H1 (cell line): Measurements from ENCODE around the gene TMEM151A. TPM values are rescaled to one million over a fixed set of nuclear protein-coding genes. Genes with fewer than 3 reads are reported as not detected.

ENCODE experiments used
- CTCF ChIA-PET: fragments of 300-600 bp; sonication (Branson Sonifier 250); formaldehyde crosslinking; loops from one replicate; lab custom pipeline; 2021; ENCODE audit not compliant: partially characterized antibody; lab: Charles Lee
- POLR2A ChIA-PET: fragments of 300-600 bp; sonication (Branson Sonifier 250); formaldehyde crosslinking; loops from one replicate; lab custom pipeline; 2021; ENCODE audit warnings: inconsistent platforms; ENCODE audit not compliant: partially characterized antibody; lab: Charles Lee
- DNase-seq, 2 experiments: peaks; one replicate each; pipeline versions ENCODE4 v3.0.0 to v3.0.0-alpha.2; 2010 to 2022; ENCODE audit warnings: low spot score in 2 of 2, low read depth in 1 of 2, mixed read lengths in 1 of 2
- FAIRE-seq: peaks from 2 replicates; lab custom pipeline; 2011; peaks lifted over from hg19 to GRCh38; lab: Jason Lieb, UNC
- H2AFZ ChIP-seq: 2 replicates; pipeline ENCODE4 v1.8.1; 2012; ENCODE audit warnings: low read length, inconsistent platforms
- H2AK5ac ChIP-seq: 2 replicates; pipeline ENCODE4 v1.6.1; 2013; ENCODE audit warnings: low read depth, low read length
- H2BK120ac ChIP-seq: replicated peaks from 2 replicates; pipeline ENCODE3; 2013; ENCODE audit warnings: low read depth, low read length, inconsistent platforms
- H2BK12ac ChIP-seq: 2 replicates; pipeline ENCODE4 v1.6.1; 2013; ENCODE audit warnings: low read depth, low read length
- H2BK15ac ChIP-seq: 2 replicates; pipeline ENCODE4 v1.6.1; 2013; ENCODE audit warnings: low read length
- H2BK20ac ChIP-seq: 2 replicates; pipeline ENCODE4 v1.6.1; 2013; ENCODE audit warnings: low read length
- H2BK5ac ChIP-seq: 2 replicates; pipeline ENCODE4 v1.6.1; 2013; ENCODE audit warnings: low read depth, low read length
- H3K14ac ChIP-seq: 2 replicates; pipeline ENCODE4 v1.6.1; 2013; ENCODE audit warnings: inconsistent platforms; ENCODE audit not compliant: insufficient read length
- H3K18ac ChIP-seq: 2 replicates; pipeline ENCODE4 v1.6.1; 2013; ENCODE audit warnings: low read length; ENCODE audit errors: extremely low read depth
- H3K23ac ChIP-seq: 2 replicates; pipeline ENCODE4 v1.6.1; 2013; ENCODE audit warnings: inconsistent platforms; ENCODE audit not compliant: insufficient read length
- H3K23me2 ChIP-seq: 2 replicates; pipeline ENCODE4 v1.6.1; 2013; ENCODE audit warnings: low read depth, low read length
- H3K27ac ChIP-seq: 2 replicates; pipeline ENCODE4 v1.6.1; 2011; ENCODE audit warnings: low read depth, low read length, inconsistent platforms
- H3K27me3 ChIP-seq, 4 experiments: replicated peaks in 1 of 4; 1 replicate in 1 of 4; 2 replicates in 3 of 4; pipeline versions ENCODE4 v1.6.1 to v1.8.1; 2011 to 2013; ENCODE audit warnings: low read length in 3 of 4, mild to moderate bottlenecking in 3 of 4, inconsistent platforms in 2 of 4, mixed read lengths in 2 of 4, moderate library complexity in 1 of 4; ENCODE audit not compliant: control insufficient read depth in 3 of 4, insufficient read depth in 3 of 4; ENCODE audit errors: extremely low read depth in 1 of 4
- H3K36me3 ChIP-seq, 4 experiments: 2 replicates each; pipeline versions ENCODE4 v1.6.1 to v1.8.1; 2011 to 2013; ENCODE audit warnings: mild to moderate bottlenecking in 4 of 4, low read length in 3 of 4, moderate library complexity in 2 of 4, control low read depth in 1 of 4, inconsistent platforms in 1 of 4; ENCODE audit not compliant: insufficient read depth in 4 of 4, control insufficient read depth in 2 of 4
- H3K4ac ChIP-seq: replicated peaks from 2 replicates; pipeline ENCODE3; 2013; ENCODE audit warnings: low read length, low read depth, mixed read lengths, inconsistent platforms; ENCODE audit not compliant: insufficient read length
- H3K4me1 ChIP-seq, 4 experiments: replicated peaks in 1 of 4; 1 replicate in 1 of 4; 2 replicates in 3 of 4; pipeline versions ENCODE4 v1.6.1 to v1.8.1; 2011 to 2013; ENCODE audit warnings: low read length in 3 of 4, inconsistent platforms in 2 of 4, mixed read lengths in 1 of 4; ENCODE audit not compliant: insufficient read depth in 4 of 4, control insufficient read depth in 3 of 4
- H3K4me2 ChIP-seq, 2 experiments: 2 replicates each; pipeline versions ENCODE4 v1.6.1 to v1.8.1; 2011 to 2013; ENCODE audit warnings: low read depth in 2 of 2, low read length in 2 of 2, control low read depth in 1 of 2, inconsistent platforms in 1 of 2, mild to moderate bottlenecking in 1 of 2; ENCODE audit not compliant: insufficient read depth in 1 of 2
- H3K4me3 ChIP-seq, 4 experiments: fragments of 200-600, 300-600 bp in 1 of 4; sonication (generic), shearing (Covaris generic), sonication (Bioruptor Twin) in 1 of 4; 2 replicates each; pipeline versions ENCODE4 v1.5.1 to v1.8.1; 2011 to 2016; ENCODE audit warnings: low read length in 4 of 4, low read depth in 3 of 4, control low read depth in 2 of 4, inconsistent platforms in 2 of 4, mild to moderate bottlenecking in 2 of 4, mixed read lengths in 1 of 4, moderate library complexity in 1 of 4; ENCODE audit not compliant: insufficient read depth in 2 of 4; ENCODE audit errors: extremely low read depth in 1 of 4
- H3K56ac ChIP-seq: replicated peaks from 2 replicates; pipeline ENCODE3; 2013; ENCODE audit warnings: low read depth, mild to moderate bottlenecking, mixed read lengths, low read length, inconsistent platforms; ENCODE audit not compliant: insufficient read length
- H3K79me1 ChIP-seq: 2 replicates; pipeline ENCODE4 v1.6.1; 2013; ENCODE audit warnings: low read depth, low read length, control low read depth
- H3K79me2 ChIP-seq, 2 experiments: 2 replicates each; pipeline versions ENCODE4 v1.6.1 to v1.8.1; 2012 to 2013; ENCODE audit warnings: low read length in 2 of 2, mild to moderate bottlenecking in 2 of 2, inconsistent platforms in 1 of 2; ENCODE audit not compliant: insufficient read depth in 2 of 2, control insufficient read depth in 1 of 2
- H3K9ac ChIP-seq, 4 experiments: replicated peaks in 1 of 4; 1 replicate in 1 of 4; 2 replicates in 3 of 4; pipeline versions ENCODE4 v1.6.1 to v1.8.1; 2011 to 2013; ENCODE audit warnings: low read depth in 3 of 4, low read length in 3 of 4, control low read depth in 2 of 4, mild to moderate bottlenecking in 2 of 4, moderate library complexity in 2 of 4, inconsistent platforms in 1 of 4; ENCODE audit errors: extremely low read depth in 1 of 4
- H3K9me3 ChIP-seq, 2 experiments: 2 replicates each; pipeline versions ENCODE4 v1.6.1 to v1.8.1; 2012 to 2013; ENCODE audit warnings: mild to moderate bottlenecking in 2 of 2, moderate library complexity in 2 of 2, control low read depth in 1 of 2, inconsistent platforms in 1 of 2, low read depth in 1 of 2, low read length in 1 of 2, mixed read lengths in 1 of 2; ENCODE audit not compliant: insufficient read depth in 2 of 2
- H4K20me1 ChIP-seq, 2 experiments: replicated peaks in 1 of 2; 2 replicates each; pipeline versions ENCODE3 to v1.8.1; 2011 to 2013; ENCODE audit warnings: inconsistent platforms in 2 of 2, low read length in 2 of 2, mild to moderate bottlenecking in 1 of 2; ENCODE audit not compliant: insufficient read depth in 2 of 2, control insufficient read depth in 1 of 2
- H4K5ac ChIP-seq: 2 replicates; pipeline ENCODE4 v1.6.1; 2013; ENCODE audit warnings: low read length, low read depth, mixed read lengths, inconsistent platforms; ENCODE audit not compliant: insufficient read length
- H4K8ac ChIP-seq: 2 replicates; pipeline ENCODE4 v1.8.0; 2013; ENCODE audit warnings: mild to moderate bottlenecking, moderate library complexity, low read length, inconsistent platforms; ENCODE audit not compliant: insufficient read depth; ENCODE audit errors: extremely low read depth
- H4K91ac ChIP-seq: replicated peaks from 2 replicates; pipeline ENCODE3; 2013; ENCODE audit warnings: low read length, mixed read lengths, inconsistent platforms; ENCODE audit not compliant: insufficient read length
- BCL11A ChIP-seq, 2 experiments: IDR thresholded peaks; one replicate each; pipeline ENCODE4 v1.6.1; 2011; ENCODE audit warnings: low read depth in 2 of 2, low read length in 2 of 2, mild to moderate bottlenecking in 2 of 2
- FOSL1 ChIP-seq: IDR thresholded peaks from 2 replicates; pipeline ENCODE4 v1.6.1; 2011; ENCODE audit warnings: mild to moderate bottlenecking, low read depth, low read length, moderate library complexity; ENCODE audit not compliant: insufficient read depth
- JUND ChIP-seq: IDR thresholded peaks from 2 replicates; pipeline ENCODE4 v1.6.1; 2011; ENCODE audit warnings: mild to moderate bottlenecking, improper control_type of control experiment, low read length
- POLR2A ChIP-seq, 2 experiments: IDR thresholded peaks; 1 replicate in 1 of 2; 2 replicates in 1 of 2; pipeline ENCODE4 v1.6.1; 2011; ENCODE audit warnings: low read depth in 2 of 2, low read length in 2 of 2, mild to moderate bottlenecking in 2 of 2; ENCODE audit errors: control extremely low read depth in 1 of 2
- POLR2AphosphoS5 ChIP-seq: IDR thresholded peaks from 2 replicates; pipeline ENCODE4 v1.6.1; 2011; ENCODE audit warnings: low read depth, low read length
- SIN3A ChIP-seq, 2 experiments: IDR thresholded peaks in 1 of 2; conservative IDR thresholded peaks in 1 of 2; 2 replicates each; pipeline ENCODE4 v1.6.1; 2011 to 2012; ENCODE audit warnings: low read length in 2 of 2, improper control_type of control experiment in 1 of 2, low read depth in 1 of 2, mild to moderate bottlenecking in 1 of 2
- SP4 ChIP-seq: IDR thresholded peaks from 2 replicates; pipeline ENCODE4 v1.6.1; 2012; ENCODE audit warnings: low read length, inconsistent platforms
- YY1 ChIP-seq: IDR thresholded peaks from 2 replicates; pipeline ENCODE4 v1.6.1; 2011; ENCODE audit warnings: low read depth, mild to moderate bottlenecking, low read length
- WGBS, 2 experiments: shearing (Covaris generic) in 1 of 2; methylation state at CpG; one replicate each; pipeline versions ENCODE4 v1.1.6 to v1.1.7; 2013 to 2015; ENCODE audit warnings: low lambda C conversion rate in 2 of 2, mixed read lengths in 2 of 2, inconsistent platforms in 1 of 2, low coverage in 1 of 2, missing lambda C conversion rate in 1 of 2; ENCODE audit not compliant: insufficient replicate concordance in 2 of 2, insufficient coverage in 1 of 2, insufficient read length in 1 of 2; ENCODE audit errors: extremely low coverage in 1 of 2, missing lambda C conversion rate in 1 of 2; 5-methylcytosine and 5-hydroxymethylcytosine counted together
- polyA plus RNA-seq, 7 experiments: library from polyadenylated mRNA; depleted of rRNA in 3 of 7; stranded (reverse) in 5 of 7; unstranded in 2 of 7; fragments of >200 nt in 5 of 7; fragments of 200-250 nt in 2 of 7; gene quantifications; 1 replicate in 5 of 7; 2 replicates in 1 of 7; 4 replicates in 1 of 7; pipeline versions ENCODE4 v1.2.1 to v1.2.3, GENCODE V29; 2011 to 2013; ENCODE audit warnings: missing spikeins in 2 of 7, mixed read lengths in 2 of 7
- total RNA-seq: library from RNA; stranded (reverse); fragmentation: NEBNext Ultra II Directional; extraction: Animal tissue kit (Norgen Biotek cat#: 25700); gene quantifications from 2 replicates; pipeline ENCODE4 v1.2.1, GENCODE V29; 2021

TMEM151A gene
- total and polyA plus RNA-seq, 2 of the 8 experiments (the other 6 are each of a cell fraction or from before 2014, with no cell fraction given) = 3.2 TPM

GRCh38 chr11:66277471-66278362 is 14.0 kb upstream of the TMEM151A start, which contains the start of gene CNIH2:
CNIH2 (plus strand) TSS chr11:66278175; CDS start chr11:66278457, 282 bp downstream.
- peak within 1 kb of the TSS; percentile 73 to 77 for H3K4me2 ChIP-seq
- peaks cover 2 to 24% (median 10%) of the 10 kb centered on the region in 4 experiments for H3K36me3 ChIP-seq
- peak within 1 kb of the TSS; percentile 32; the same call in 1 of the 2 replicates for H3K18ac ChIP-seq
- no peaks in the 10 kb centered on the region for H3K9me3 ChIP-seq
- H3K23me2 ChIP-seq = peaks cover 4% of the 10 kb centered on the region; the same call in 1 of the 2 replicates
- DNase-seq (peak in 1 of 2 experiments; percentile 78), FAIRE-seq (no peak)
- H3K23ac ChIP-seq = no peak within 1 kb of the TSS
- no peak within 1 kb of the TSS for H3K4ac ChIP-seq
- WGBS, 2 experiments = 8% methylated on average over 14 of the region's 84 CpGs; no CpG with 5 or more reads in 1 of the 2 experiments
- no peak within 1 kb of the TSS for H2BK15ac ChIP-seq
- peaks cover 0 to 4% (median under 1%) of the 10 kb centered on the region in 4 experiments; a peak in 2 of 7 replicates for H3K27me3 ChIP-seq
- no peak within 1 kb of the TSS for H4K5ac ChIP-seq
- no peak within 1 kb of the TSS for H2BK5ac ChIP-seq
- no peak within 1 kb of the TSS for H3K27ac ChIP-seq
- peaks cover 0 to 14% (median 9%) of the 10 kb centered on the region in 4 experiments; a peak in 5 of 7 replicates for H3K4me1 ChIP-seq
- POLR2A ChIA-PET = interaction anchor here (0.9 to 7.9 kb wide), 10 partner anchors 8 to 230 kb away, joined by 3 to 125 read pairs (median 4); partner anchors contain the start of genes RAB1B and YIF1A
- no peak within 1 kb of the TSS for H3K56ac ChIP-seq
- peak within 1 kb of the TSS; percentile 27 to 68 (median 40) for H3K4me3 ChIP-seq
- H4K8ac ChIP-seq = no peak within 1 kb of the TSS
- H3K79me2 ChIP-seq = no peaks in the 10 kb centered on the region
- H3K14ac ChIP-seq = no peak within 1 kb of the TSS
- peaks cover 4 to 20% of the 10 kb centered on the region in 2 experiments for H4K20me1 ChIP-seq
- no peak within 1 kb of the TSS for H2AK5ac ChIP-seq
- H2BK120ac ChIP-seq = no peak within 1 kb of the TSS
- no peak within 1 kb of the TSS for H2BK20ac ChIP-seq
- CTCF ChIA-PET = interaction anchor here (0.5 to 1.4 kb wide), 8 partner anchors 9 to 497 kb away, joined by 3 to 6 read pairs (median 4); partner anchors contain the start of genes AP5B1, CD248, RAB1B and YIF1A
- H4K91ac ChIP-seq = no peak within 1 kb of the TSS
- no peak within 1 kb of the TSS for H2BK12ac ChIP-seq
- H3K79me1 ChIP-seq = no peaks in the 10 kb centered on the region
- peak within 1 kb of the TSS in 2 of 4 experiments; percentile 40 to 45; a peak in 3 of 7 replicates for H3K9ac ChIP-seq
- H2AFZ ChIP-seq = no peak within 1 kb of the TSS
- TF ChIP-seq FOSL1 = no peak
- peak; percentile 13; the same call in 1 of the 2 replicates for TF ChIP-seq YY1
- no peak for TF ChIP-seq JUND
- peak in 1 of 2 experiments; percentile 65; a peak in 1 of 4 replicates for TF ChIP-seq SIN3A (conservative IDR thresholded peaks at IDR 0.05 in 1 of 2, IDR thresholded peaks at IDR 0.05 in 1 of 2; ENCODE audit: low read depth in 1 of 2, low read length in 2 of 2)
- TF ChIP-seq BCL11A (IDR thresholded peaks at IDR 0.05; ENCODE audit: low read depth in 2 of 2, low read length in 2 of 2) = no peak
- peak in 1 of 2 experiments; percentile 36; a peak in 1 of 3 replicates for TF ChIP-seq POLR2A (IDR thresholded peaks at IDR 0.05; ENCODE audit: control extremely low read depth in 1 of 2, low read depth in 2 of 2, low read length in 2 of 2)
- TF ChIP-seq SP4 = no peak
- 0 out of 2 replicates have a peak, but pooled peaks have one; percentile 7 for TF ChIP-seq POLR2AphosphoS5
